ENCODE data around the gene SCAF1.

DNA sequence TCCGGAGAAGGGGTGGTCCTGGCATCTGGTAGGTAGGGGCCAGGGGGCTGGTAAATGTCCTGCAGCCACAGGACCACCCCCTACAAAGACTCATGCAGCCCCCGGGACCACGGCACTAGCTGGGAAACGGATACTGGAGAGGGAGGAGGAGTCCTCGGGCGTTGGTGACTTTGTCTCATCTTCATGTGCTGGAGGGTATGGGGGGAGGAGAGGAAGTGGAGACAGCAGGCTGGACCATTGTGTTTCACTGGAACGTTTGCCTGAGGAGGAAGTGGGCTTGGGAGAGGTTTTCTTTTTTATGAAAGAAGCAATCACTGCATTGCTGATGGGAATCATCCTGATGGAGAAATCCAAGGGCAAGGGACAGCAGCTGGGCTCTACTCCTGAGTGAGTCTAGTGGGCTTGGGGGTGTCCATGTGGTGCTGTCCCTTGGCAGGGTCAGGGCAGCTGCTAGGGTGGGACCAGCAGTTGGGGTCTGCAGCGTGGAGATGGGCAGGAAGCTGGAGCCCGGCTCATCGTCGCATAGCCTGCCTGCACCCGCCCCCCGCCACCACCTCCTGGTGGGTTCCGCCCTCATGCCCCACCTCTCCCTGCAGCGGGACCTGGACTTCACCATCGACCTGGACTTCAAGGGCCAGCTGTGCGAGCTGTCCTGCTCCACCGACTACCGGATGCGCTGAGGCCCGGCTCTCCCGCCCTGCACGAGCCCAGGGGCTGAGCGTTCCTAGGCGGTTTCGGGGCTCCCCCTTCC is 45.7 kb downstream of the SCAF1 start:
- no peak for TF ChIP-seq EZH2 (IDR thresholded peaks at IDR 0.05; ENCODE audit: borderline replicate concordance, insufficient read depth, low read depth, low read length, poor library complexity, severe bottlenecking)
- TF ChIP-seq, protein P1, sequence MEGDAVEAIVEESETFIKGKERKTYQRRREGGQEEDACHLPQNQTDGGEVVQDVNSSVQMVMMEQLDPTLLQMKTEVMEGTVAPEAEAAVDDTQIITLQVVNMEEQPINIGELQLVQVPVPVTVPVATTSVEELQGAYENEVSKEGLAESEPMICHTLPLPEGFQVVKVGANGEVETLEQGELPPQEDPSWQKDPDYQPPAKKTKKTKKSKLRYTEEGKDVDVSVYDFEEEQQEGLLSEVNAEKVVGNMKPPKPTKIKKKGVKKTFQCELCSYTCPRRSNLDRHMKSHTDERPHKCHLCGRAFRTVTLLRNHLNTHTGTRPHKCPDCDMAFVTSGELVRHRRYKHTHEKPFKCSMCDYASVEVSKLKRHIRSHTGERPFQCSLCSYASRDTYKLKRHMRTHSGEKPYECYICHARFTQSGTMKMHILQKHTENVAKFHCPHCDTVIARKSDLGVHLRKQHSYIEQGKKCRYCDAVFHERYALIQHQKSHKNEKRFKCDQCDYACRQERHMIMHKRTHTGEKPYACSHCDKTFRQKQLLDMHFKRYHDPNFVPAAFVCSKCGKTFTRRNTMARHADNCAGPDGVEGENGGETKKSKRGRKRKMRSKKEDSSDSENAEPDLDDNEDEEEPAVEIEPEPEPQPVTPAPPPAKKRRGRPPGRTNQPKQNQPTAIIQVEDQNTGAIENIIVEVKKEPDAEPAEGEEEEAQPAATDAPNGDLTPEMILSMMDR (IDR thresholded peaks at IDR 0.05) = no peak
